Gastroesophageal sphincter (tissue), 4 donors: ENCODE results near the gene POR. TPM values are rescaled to one million over a fixed set of nuclear protein-coding genes. Genes with fewer than 3 reads are reported as not detected.

Experiments used
- ATAC-seq: fragments of 150-250 bp; one replicate; pipeline ENCODE4 v1.9.1; 2016; ENCODE audit warnings: mild to moderate bottlenecking, moderate library complexity
- H3K27ac ChIP-seq, 4 donors: fragments of 200-600 bp; sonication (generic) in 3 of 4; 1 replicate in 3 of 4; 2 replicates in 1 of 4; pipeline ENCODE4 v1.5.1; 2016 to 2019
- H3K27me3 ChIP-seq: fragments of 200-600 bp; sonication (generic); one replicate; pipeline ENCODE4 v1.5.1; 2019
- H3K36me3 ChIP-seq, 2 donors: fragments of 200-600 bp; sonication (generic); one replicate each; pipeline ENCODE4 v1.5.1; 2019; ENCODE audit warnings: control low read depth in 1 of 2
- H3K4me1 ChIP-seq, 3 donors: fragments of 200-600 bp; sonication (generic); 1 replicate in 2 of 3; 2 replicates in 1 of 3; pipeline ENCODE4 v1.5.1; 2016 to 2019; ENCODE audit warnings: control low read depth in 2 of 3
- H3K4me3 ChIP-seq, 2 donors: fragments of 200-600 bp; sonication (generic); one replicate each; pipeline ENCODE4 v1.5.1; 2019; ENCODE audit warnings: mild to moderate bottlenecking in 1 of 2, moderate library complexity in 1 of 2
- H3K9me3 ChIP-seq, 3 donors: fragments of 200-600 bp; sonication (generic); one replicate each; pipeline ENCODE4 v1.5.1; 2017 to 2019; ENCODE audit warnings: control low read depth in 2 of 3
- EP300 ChIP-seq: sonication (generic); formaldehyde crosslinking; IDR thresholded peaks from one replicate; pipeline ENCODE4 v1.6.1; 2017; ENCODE audit warnings: antibody characterized with exemption, mild to moderate bottlenecking
- POLR2A ChIP-seq, 2 donors: fragments of 450-650 bp; IDR thresholded peaks; one replicate each; pipeline ENCODE4 v1.6.1; 2017; ENCODE audit warnings: antibody characterized with exemption in 2 of 2, mild to moderate bottlenecking in 2 of 2, moderate library complexity in 1 of 2
- POLR2AphosphoS5 ChIP-seq: sonication (generic); formaldehyde crosslinking; IDR thresholded peaks from one replicate; pipeline ENCODE4 v1.6.1; 2017; ENCODE audit warnings: antibody characterized with exemption
- WGBS, 2 donors: methylation state at CpG; one replicate each; pipeline ENCODE4 v1.1.5; 2018; ENCODE audit warnings: low coverage in 1 of 2; 5-methylcytosine and 5-hydroxymethylcytosine counted together
- total RNA-seq, 4 donors: library from RNA; depleted of rRNA; stranded (reverse); fragments of >200 nt; gene quantifications; one replicate each; pipeline ENCODE4 v1.1.0, GENCODE V29; 2016
- TF ChIP-seq, protein P1 (sequence below), 4 experiments: fragments of 200-600 bp in 2 of 4; fragments of 450-650 bp in 2 of 4; sonication (generic) in 1 of 4; IDR thresholded peaks; one replicate each; pipeline ENCODE4 v1.5.1; 2017 to 2019; ENCODE audit warnings: antibody characterized with exemption in 4 of 4, mild to moderate bottlenecking in 2 of 4, moderate library complexity in 2 of 4

POR gene
- total RNA-seq, 4 donors from 2014 or later = 31.5 to 54.3 (median 47.7) TPM

DNA sequence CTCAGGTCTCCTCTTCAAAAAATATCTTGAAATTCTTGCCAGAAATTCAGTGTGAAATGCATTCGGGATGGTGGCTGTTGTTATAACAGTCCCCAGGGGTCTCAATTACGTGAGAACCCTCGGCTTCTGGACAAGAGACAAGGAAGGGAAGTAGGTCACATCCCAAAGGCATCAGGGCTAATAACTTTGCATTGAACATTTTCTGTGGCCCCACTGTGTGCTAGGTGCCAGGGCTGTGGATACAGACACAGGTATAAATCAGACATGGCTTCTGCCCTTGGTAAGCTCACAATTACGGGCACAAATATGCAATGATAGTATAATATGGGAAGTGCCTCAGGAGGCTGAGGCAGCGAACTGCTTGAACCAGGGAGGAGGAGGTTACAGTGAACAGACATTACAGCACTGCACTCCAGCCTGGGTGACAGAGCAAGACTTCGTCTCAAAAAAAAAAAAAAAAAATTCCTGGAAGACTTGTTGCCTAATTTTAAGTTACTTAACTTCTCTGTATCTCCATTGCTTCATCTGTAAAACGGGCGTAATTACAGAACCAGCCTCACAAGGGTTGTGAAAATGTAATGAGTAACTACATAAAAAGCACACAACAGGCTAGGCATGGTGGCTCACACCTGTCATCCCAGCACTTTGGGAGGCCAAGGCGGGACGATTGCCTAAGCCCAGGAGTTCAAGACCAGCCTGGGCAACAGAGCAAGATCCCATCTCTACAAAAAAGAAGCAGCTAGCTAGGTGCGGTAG, 38.7 kb upstream of the POR start:
- TF ChIP-seq EP300 (no peak), POLR2A (IDR thresholded peaks at IDR 0.05) (no peak), POLR2AphosphoS5 (no peak)
- TF ChIP-seq, protein P1, sequence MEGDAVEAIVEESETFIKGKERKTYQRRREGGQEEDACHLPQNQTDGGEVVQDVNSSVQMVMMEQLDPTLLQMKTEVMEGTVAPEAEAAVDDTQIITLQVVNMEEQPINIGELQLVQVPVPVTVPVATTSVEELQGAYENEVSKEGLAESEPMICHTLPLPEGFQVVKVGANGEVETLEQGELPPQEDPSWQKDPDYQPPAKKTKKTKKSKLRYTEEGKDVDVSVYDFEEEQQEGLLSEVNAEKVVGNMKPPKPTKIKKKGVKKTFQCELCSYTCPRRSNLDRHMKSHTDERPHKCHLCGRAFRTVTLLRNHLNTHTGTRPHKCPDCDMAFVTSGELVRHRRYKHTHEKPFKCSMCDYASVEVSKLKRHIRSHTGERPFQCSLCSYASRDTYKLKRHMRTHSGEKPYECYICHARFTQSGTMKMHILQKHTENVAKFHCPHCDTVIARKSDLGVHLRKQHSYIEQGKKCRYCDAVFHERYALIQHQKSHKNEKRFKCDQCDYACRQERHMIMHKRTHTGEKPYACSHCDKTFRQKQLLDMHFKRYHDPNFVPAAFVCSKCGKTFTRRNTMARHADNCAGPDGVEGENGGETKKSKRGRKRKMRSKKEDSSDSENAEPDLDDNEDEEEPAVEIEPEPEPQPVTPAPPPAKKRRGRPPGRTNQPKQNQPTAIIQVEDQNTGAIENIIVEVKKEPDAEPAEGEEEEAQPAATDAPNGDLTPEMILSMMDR (IDR thresholded peaks at IDR 0.05) = no peak
- Histone ChIP-seq H3K4me1 (peaks cover 0 to 39% (median 9%) of the 10 kb centered on the region in 3 donors), H3K4me3 (no peak overlapping the region), H3K27me3 (no peaks in the 10 kb centered on the region), H3K27ac (no peak overlapping the region), H3K9me3 (no peaks in the 10 kb centered on the region), H3K36me3 (peaks cover 0 to 8% of the 10 kb centered on the region in 2 donors)
- 71 to 76% methylated on average over 5 to 8 of the region's 11 CpGs for WGBS, 2 donors
- no peak for ATAC-seq

DNA sequence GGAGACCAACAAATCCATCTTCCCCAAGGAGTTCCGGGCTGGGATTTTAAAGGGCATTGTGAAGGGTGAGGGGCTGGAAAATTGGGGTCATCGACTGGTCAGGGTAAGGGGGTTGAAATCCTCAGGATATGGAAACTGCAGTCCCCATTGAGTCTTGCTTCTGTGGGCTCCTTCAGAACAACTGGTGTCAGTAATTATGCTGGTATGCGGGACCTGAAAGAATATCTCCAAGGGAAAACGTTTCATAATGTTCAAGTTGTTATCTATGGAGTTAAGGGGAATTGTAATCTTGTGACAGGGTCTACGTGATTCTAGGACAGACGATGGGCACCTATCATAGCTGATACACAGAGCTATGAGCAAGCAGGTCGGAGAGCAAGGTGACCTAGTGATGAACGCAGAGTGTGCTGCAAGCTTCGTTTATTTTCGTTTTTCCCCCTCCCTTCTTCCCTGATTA, 36.6 kb upstream of the POR start:
- 0 to 9% methylated on average over 7 to 10 of the region's 10 CpGs for WGBS, 2 donors
- peak; percentile 17 for ATAC-seq
- TF ChIP-seq POLR2AphosphoS5 (no peak), POLR2A (IDR thresholded peaks at IDR 0.05) (no peak), EP300 (no peak)
- TF ChIP-seq, protein P1 (IDR thresholded peaks at IDR 0.05) = no peak
- no peaks in the 10 kb centered on the region for H3K9me3 ChIP-seq
- H3K4me1 ChIP-seq = peaks cover 0 to 35% (median 9%) of the 10 kb centered on the region in 3 donors
- H3K4me3 ChIP-seq = peak overlapping the region; percentile 18 to 62
- H3K36me3 ChIP-seq = peaks cover 0 to 28% of the 10 kb centered on the region in 2 donors
- H3K27me3 ChIP-seq = no peaks in the 10 kb centered on the region
- H3K27ac ChIP-seq = peak overlapping the region; percentile 15 to 87 (median 78)

DNA sequence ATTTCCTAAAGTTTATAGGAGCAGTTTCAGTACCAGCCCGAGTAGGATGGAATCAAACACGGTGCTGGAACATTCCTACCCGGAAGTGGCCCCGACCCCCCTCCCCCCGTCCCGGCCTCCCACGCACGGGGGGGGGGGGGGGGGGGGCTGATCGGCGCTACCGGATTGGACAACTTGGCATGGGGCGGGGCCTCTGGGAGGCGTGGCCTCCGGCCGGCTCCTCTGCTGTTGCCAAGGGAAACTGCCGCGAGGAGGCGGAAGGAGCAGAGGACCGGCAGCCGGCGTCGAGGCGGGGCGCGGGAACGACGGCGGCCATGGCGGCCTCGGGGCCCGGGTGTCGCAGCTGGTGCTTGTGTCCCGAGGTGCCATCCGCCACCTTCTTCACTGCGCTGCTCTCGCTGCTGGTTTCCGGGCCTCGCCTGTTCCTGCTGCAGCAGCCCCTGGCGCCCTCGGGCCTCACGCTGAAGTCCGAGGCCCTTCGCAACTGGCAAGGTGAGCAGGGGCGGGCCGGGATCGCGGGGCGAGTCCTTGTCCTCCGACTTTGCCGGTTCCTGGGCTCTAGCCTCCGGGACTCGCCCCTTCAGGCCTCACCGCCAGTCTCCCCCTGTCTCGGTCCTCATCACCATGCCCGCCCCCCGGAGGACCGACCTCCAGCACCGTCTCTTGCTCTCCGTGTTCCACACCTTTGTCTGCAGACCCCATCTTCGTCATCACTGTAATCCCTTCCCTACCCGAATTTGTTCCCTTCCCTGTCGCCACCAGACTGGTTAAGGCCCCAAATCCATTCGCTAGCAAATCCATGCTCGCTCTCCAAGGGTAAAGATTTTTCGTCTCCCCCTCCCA, 36.0 kb upstream of the POR start, which contains the start of gene RHBDD2:
TSS of gene RHBDD2 (plus strand) at position 266 of the 843 bp plus-strand sequence. CDS start at position 315, 49 bp downstream.
- Histone ChIP-seq H3K4me3 (peak within 1 kb of the TSS; percentile 62 to 63), H3K27ac (peak within 1 kb of the TSS; percentile 15 to 87 (median 80)), H3K36me3 (peaks cover 0 to 34% of the 10 kb centered on the region in 2 donors), H3K27me3 (no peaks in the 10 kb centered on the region), H3K4me1 (peaks cover 0 to 35% (median 9%) of the 10 kb centered on the region in 3 donors), H3K9me3 (no peaks in the 10 kb centered on the region)
- WGBS, 2 donors = 0 to 2% methylated on average over 5 to 11 of the region's 65 CpGs
- ATAC-seq = peak; percentile 98
- peak; percentile 96 for TF ChIP-seq POLR2AphosphoS5
- TF ChIP-seq, protein P1 (IDR thresholded peaks at IDR 0.05) = peak in 3 of 4 experiments; percentile 38 to 43 (median 41)
- no peak for TF ChIP-seq EP300
- peak; percentile 91 to 93 for TF ChIP-seq POLR2A (IDR thresholded peaks at IDR 0.05)

DNA sequence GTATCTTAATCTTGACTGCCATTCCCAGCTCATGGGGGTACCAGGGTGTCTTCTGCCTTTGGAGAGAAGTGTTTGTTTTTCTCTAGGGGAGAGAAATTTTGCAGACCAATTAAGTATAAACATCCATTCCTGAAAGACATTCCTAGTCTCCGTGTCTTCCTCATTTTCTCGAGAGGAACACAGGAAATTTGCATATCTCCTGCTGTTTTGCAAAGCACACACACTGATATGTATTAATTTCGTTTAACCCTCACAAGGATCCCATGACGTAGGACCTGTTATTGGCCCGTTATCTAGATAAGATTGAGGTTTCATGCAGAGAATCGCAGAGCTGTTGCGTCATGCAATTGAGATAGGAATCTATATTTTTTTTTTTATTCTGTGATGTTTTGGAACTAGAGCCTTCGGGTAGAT, 35.2 kb upstream of the POR start:
- Histone ChIP-seq H3K4me1 (peaks cover 0 to 35% (median 9%) of the 10 kb centered on the region in 3 donors), H3K9me3 (no peaks in the 10 kb centered on the region), H3K36me3 (peaks cover 0 to 42% of the 10 kb centered on the region in 2 donors), H3K27me3 (no peaks in the 10 kb centered on the region), H3K27ac (peak overlapping the region in 2 of 4 donors; percentile 74 to 86), H3K4me3 (peak overlapping the region; percentile 62 to 63)
- 11 to 16% methylated on average over 8 of the region's 8 CpGs for WGBS, 2 donors
- no peak for TF ChIP-seq POLR2A (IDR thresholded peaks at IDR 0.05)
- TF ChIP-seq, protein P1 (IDR thresholded peaks at IDR 0.05) = no peak
- TF ChIP-seq POLR2AphosphoS5 = no peak
- ATAC-seq = no peak
